CD4-positive, alpha-beta T cell treated with Interleukin-17A for 4 hours (primary cell): ENCODE results near the gene FFAR1.

Experiments
- DNase-seq: peaks from one replicate; pipeline ENCODE4 v3.0.0-alpha.2; 2020; ENCODE audit warnings: mixed read lengths

The FFAR1 gene, protein sequence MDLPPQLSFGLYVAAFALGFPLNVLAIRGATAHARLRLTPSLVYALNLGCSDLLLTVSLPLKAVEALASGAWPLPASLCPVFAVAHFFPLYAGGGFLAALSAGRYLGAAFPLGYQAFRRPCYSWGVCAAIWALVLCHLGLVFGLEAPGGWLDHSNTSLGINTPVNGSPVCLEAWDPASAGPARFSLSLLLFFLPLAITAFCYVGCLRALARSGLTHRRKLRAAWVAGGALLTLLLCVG (N-terminal part only)

GRCh38 chr19:35347171-35347929 is at the start of gene FFAR1:
Gene FFAR1 (plus strand): TSS chr19:35347902. CDS start chr19:35351552, 3,650 bp downstream.
- peak; percentile 50 for DNase-seq

DNA sequence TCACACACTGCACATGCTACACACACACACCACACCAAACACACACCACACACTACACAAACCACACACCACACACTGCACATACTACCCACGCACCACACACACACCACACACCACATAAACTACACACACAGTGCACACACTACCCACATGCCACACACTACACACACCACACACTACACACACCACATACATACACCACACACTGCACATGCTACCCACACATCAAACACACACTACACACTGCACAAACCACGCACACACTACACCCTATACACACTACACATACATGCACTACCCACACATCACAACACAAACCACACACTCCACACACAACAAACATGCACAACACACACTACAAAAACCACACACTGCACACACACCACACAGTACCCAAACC is 49.8 kb upstream of the FFAR1 start:
- DNase-seq, result no peak

DNA sequence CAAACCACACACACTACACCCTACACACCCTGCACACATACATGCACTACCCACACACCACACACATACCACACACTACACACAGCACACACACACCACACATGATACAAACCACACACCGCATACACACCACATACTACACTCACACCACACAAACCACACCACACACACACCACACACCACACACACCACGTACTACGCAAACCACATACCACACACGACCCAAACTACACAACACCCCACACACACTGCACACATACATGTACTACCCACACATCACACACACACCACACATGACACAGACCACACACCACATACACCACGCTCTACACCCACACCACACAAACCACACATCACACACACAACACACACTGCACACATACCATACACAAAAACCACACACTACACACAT is 49.1 kb upstream of the FFAR1 start:
- no peak for DNase-seq

DNA sequence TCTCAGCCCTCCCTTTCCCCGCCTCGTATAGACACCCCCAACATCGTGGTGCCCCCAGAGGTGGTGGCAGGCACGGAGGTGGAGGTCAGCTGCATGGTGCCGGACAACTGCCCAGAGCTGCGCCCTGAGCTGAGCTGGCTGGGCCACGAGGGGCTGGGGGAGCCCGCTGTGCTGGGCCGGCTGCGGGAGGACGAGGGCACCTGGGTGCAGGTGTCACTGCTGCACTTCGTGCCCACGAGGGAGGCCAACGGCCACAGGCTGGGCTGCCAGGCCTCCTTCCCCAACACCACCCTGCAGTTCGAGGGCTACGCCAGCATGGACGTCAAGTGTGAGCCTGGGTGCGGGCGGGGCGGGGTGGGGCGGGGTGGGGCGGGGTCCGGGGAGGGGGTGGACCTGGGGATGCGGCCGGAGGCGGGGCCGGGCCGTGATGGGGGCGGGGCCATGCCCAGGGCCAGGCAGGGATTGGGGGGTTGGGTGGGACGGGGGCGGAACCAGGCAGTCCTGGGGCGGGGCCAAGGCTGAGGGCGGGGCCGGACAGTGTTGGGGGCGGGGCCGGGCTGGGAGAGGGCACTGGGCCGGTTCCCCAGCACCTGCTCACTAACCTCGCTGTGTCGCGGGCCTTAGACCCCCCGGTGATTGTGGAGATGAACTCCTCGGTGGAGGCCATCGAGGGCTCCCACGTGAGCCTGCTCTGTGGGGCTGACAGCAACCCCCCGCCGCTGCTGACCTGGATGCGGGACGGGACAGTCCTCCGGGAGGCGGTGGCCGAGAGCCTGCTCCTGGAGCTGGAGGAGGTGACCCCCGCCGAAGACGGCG is 48.0 kb upstream of the FFAR1 start:
- no peak for DNase-seq

- DNase-seq, result no peak
Observed at GRCh38 chr19:35300339-35300649, 47.4 kb upstream of the FFAR1 start.

DNA sequence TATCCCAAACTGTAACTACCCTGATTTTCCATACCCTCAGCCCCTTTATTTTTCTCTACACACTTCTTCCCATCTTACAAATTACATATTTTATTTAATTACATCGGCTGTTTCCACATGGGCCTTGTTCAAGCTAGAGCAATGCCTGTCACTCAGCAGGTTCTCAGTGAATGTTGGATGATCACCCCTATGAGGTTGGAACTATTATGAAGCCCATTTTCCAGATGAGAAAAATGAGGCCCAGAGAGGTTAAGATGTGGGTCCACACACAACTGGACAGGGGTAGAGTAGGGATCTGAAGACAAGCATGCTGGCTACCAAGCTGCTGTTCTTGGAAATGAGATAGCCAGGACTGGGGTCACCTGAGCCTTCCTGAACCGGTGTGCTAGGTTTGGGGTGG is 45.7 kb upstream of the FFAR1 start:
- DNase-seq, result no peak

- DNase-seq, result no peak
Observed at GRCh38 chr19:35302446-35302845, 45.3 kb upstream of the FFAR1 start.

- DNase-seq, result no peak
Observed at GRCh38 chr19:35303357-35303915, 44.3 kb upstream of the FFAR1 start.

DNA sequence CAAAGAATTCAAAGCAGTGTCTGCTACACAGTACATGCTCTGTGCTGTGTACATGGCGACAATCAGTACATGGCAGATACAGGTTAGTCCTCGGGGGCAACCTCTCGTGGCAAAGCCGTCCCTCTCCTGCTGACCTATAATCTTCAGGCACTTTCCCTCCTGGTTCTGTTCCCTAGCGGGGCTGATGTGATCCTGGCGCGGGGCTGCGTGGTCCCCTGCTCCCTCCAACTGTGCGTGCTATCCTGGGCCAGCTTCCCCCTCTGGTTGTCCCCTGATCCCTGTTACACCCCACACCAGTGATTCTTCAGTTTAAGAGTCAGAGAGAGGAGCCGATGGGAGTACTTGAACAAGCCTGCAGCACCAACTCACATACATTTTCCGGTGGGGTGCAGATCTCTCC is 43.7 kb upstream of the FFAR1 start:
- DNase-seq, result no peak

DNA sequence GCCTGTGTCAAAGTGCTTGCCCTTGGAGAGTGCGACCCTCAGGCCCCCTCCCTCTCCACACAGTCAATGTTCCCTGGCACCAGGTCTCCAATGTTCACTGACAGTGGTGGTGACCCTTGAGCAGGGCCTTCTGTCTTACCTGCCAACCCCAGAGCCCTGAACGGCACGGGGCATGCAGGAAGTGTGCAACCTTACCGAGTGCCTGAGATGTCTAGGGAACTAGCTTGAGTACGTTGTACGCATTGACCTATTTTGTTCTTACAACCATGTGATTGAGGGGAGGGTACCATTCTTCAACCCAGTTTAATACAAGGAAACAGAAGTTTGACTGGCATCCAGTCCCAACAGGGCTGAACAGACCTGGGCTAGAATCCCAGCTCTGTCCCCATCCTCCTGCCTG is 42.5 kb upstream of the FFAR1 start:
- no peak for DNase-seq

- no peak for DNase-seq
Observed at GRCh38 chr19:35306473-35307246, 41.0 kb upstream of the FFAR1 start.

GRCh38 chr19:35307931-35308330 is 39.8 kb upstream of the FFAR1 start:
- no peak for DNase-seq

DNA sequence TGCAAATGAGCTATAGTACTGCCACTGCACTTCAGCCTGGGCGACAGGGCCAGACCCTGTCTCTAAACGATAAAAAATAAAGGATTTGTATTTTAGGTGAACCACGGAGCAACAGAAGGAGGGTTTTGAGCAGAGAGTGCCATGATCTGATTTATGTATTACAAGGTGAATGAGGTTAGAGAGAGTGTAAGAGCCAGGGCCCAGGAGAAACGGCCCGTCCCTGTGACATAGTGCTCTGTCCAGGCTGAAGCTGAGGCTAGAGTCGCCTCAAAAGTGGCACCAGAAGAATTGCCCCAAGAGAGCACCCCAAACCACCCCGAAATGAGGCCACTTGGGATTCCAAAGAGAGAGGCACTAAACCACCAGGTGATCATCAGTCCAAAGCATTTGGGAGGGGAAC is 38.8 kb upstream of the FFAR1 start:
- DNase-seq, result no peak

GRCh38 chr19:35309481-35310279 is 38.0 kb upstream of the FFAR1 start:
- no peak for DNase-seq

DNA sequence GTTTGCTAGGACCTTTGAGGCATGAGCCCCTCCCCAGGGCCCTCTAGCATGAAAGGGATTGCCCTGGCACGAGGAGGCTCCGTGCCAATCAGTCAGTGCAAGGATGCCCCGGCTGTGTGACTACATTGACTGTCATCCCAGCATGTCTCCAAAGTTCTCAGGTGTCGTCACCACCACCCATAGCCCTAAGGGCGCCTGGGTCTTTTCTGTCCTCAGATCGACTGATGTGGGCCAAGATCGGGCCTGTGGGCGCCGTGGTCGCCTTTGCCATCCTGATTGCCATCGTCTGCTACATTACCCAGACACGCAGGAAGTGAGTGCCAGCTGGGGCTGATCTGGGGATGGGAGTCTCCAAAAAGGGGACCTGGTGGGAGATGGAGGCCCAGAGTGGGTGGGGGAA is 37.4 kb upstream of the FFAR1 start:
- DNase-seq, result no peak

GRCh38 chr19:35310811-35311465 is 36.8 kb upstream of the FFAR1 start:
- no peak for DNase-seq

DNA sequence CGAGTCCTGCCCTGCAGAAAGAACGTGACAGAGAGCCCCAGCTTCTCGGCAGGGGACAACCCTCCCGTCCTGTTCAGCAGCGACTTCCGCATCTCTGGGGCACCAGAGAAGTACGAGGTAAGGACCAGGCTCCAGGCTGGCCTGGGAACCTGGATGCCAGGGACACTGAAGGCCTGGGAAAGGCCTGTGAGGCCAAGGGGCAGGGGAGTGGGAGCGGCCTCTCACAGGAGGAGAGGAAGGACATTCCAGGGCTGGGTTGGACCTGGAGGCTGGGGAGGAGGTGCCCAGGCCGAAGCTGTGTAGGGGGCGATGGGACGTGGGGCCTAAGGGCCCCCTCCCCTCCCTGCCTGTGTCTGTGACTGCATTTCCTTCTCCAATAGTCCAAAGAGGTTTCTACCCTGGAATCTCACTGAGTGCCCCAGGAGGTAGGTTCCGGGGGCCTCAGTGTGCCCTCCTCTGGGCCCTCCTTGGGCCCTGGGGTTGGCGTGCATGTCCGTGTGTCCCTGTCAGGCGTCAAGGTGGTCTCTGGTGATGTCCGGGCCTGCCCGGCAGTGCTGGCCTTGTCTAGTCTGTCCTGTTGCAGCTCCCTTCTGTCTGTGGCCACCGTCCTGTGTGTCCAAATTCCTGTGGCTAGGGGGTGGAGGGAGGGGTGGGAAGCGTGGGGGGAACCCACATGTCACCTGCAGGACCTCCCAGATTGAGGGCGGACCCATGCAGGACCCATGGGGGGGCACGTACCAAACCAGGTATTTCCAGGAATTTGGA is 35.6 kb upstream of the FFAR1 start:
- DNase-seq, result no peak

GRCh38 chr19:35313587-35313986 is 34.1 kb upstream of the FFAR1 start:
- no peak for DNase-seq

DNA sequence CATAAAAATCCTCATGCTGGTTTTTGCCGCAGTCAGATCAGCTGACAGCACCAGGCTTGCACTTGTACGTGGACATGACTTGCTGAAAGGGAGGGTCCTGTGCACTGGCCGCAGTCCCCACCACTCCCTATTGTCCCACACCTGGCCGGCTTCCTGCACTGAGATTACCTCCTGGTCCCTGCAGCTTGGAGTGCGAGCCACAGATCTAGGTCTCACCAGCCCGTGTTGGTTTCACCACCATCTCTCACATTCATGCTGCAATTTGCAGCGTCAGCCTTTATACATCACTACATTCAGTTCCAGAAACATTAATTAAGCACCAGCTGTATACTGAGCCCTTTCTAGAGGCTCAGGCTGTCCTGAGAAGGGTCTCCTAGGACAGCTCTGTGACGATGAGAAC is 33.7 kb upstream of the FFAR1 start:
- no peak for DNase-seq

- DNase-seq, result no peak
Observed at GRCh38 chr19:35314858-35315470, 32.7 kb upstream of the FFAR1 start.
